ENCODE results near the gene CPSF2. TPM values are rescaled to one million over a fixed set of nuclear protein-coding genes. Genes with fewer than 3 reads are reported as not detected.

Gene CPSF2
- total RNA-seq, 4 donors from 2014 or later = 4.5 to 25.9 (median 17.0) TPM

DNA sequence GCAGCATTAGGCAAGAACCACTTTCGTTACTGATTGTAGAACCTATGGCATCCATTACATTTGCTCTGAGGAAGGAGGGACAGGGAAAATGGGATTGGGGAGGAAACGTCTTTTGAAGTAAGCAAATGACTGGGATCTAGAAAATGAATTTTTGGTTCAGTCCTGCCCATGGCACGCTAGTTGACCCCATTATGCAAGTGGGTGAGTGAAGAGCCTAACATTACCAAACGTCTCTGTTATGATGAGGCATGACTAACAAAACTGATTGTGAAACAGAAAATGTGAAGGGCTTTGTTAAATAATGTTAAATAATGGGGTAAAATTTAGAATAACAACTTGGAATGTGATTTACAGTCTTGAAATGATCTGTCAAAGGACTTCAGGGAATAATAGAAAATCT lies 38.9 kb downstream of the CPSF2 start:
- H3K27ac ChIP-seq = no peak overlapping the region
- in situ Hi-C loops (cut with MboI; ENCODE audit: low pct_ligation_motif_present in 1 of 4, low pct_unique_long_range_greater_than_20kb in 1 of 4, low sequenced_read_pairs in 3 of 4) (no loop called here), intact Hi-C loops (cut with DNase I; ENCODE audit: low total_unique reads) (no loop called here)
- no peaks in the 10 kb centered on the region for H3K4me1 ChIP-seq
- no peak overlapping the region for H3K4me3 ChIP-seq
- WGBS, 2 donors (ENCODE audit: low coverage in 1 of 2) = 51 to 57% methylated on average over 3 to 4 of the region's 4 CpGs
- TF ChIP-seq, protein P1, sequence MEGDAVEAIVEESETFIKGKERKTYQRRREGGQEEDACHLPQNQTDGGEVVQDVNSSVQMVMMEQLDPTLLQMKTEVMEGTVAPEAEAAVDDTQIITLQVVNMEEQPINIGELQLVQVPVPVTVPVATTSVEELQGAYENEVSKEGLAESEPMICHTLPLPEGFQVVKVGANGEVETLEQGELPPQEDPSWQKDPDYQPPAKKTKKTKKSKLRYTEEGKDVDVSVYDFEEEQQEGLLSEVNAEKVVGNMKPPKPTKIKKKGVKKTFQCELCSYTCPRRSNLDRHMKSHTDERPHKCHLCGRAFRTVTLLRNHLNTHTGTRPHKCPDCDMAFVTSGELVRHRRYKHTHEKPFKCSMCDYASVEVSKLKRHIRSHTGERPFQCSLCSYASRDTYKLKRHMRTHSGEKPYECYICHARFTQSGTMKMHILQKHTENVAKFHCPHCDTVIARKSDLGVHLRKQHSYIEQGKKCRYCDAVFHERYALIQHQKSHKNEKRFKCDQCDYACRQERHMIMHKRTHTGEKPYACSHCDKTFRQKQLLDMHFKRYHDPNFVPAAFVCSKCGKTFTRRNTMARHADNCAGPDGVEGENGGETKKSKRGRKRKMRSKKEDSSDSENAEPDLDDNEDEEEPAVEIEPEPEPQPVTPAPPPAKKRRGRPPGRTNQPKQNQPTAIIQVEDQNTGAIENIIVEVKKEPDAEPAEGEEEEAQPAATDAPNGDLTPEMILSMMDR (IDR thresholded peaks at IDR 0.05) = no peak
- no peak for TF ChIP-seq EP300 (IDR thresholded peaks at IDR 0.05; ENCODE audit: low read depth)
- TF ChIP-seq POLR2AphosphoS5 (IDR thresholded peaks at IDR 0.05) = no peak
- no peak for TF ChIP-seq POLR2A (IDR thresholded peaks at IDR 0.05)
- H3K9me3 ChIP-seq = peaks cover 4 to 7% of the 10 kb centered on the region in 2 donors
- no peak for DNase-seq
- H3K36me3 ChIP-seq = peaks cover 0 to 82% (median 40%) of the 10 kb centered on the region in 4 donors
- no peaks in the 10 kb centered on the region for H3K27me3 ChIP-seq

DNA sequence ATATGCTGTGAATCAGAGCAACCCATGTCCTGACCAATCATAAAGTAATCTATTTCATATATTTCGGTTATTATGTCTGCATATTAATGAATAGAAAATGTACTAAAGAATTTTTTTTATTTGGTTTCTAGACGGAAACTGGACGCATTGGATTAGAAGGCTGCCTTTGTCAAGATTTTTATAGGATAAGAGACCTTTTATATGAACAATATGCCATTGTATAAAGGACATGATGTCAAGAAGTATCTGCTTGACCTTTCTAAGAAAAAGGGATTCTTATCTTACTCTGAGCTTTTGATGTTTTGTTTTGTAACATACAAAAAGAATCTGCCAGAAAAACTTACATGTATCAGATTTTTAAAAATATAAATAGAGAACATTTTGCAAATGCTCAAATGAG lies 39.8 kb downstream of the CPSF2 start:
- no peak overlapping the region for H3K27ac ChIP-seq
- no peak overlapping the region for H3K4me3 ChIP-seq
- no peaks in the 10 kb centered on the region for H3K4me1 ChIP-seq
- TF ChIP-seq POLR2A (IDR thresholded peaks at IDR 0.05) = no peak
- TF ChIP-seq, protein P1 (IDR thresholded peaks at IDR 0.05) = no peak
- no peak for TF ChIP-seq POLR2AphosphoS5 (IDR thresholded peaks at IDR 0.05)
- TF ChIP-seq EP300 (IDR thresholded peaks at IDR 0.05; ENCODE audit: low read depth) = no peak
- intact Hi-C loops (cut with DNase I; ENCODE audit: low total_unique reads) = no loop called here
- H3K36me3 ChIP-seq = peaks cover 0 to 78% (median 36%) of the 10 kb centered on the region in 4 donors
- in situ Hi-C loops (cut with MboI; ENCODE audit: low pct_ligation_motif_present in 1 of 4, low pct_unique_long_range_greater_than_20kb in 1 of 4, low sequenced_read_pairs in 3 of 4) = no loop called here
- DNase-seq = no peak
- WGBS, 2 donors (ENCODE audit: low coverage in 1 of 2) = 76 to 84% methylated on average over 3 of the region's 3 CpGs
- peaks cover 4 to 7% of the 10 kb centered on the region in 2 donors for H3K9me3 ChIP-seq
- no peaks in the 10 kb centered on the region for H3K27me3 ChIP-seq

DNA sequence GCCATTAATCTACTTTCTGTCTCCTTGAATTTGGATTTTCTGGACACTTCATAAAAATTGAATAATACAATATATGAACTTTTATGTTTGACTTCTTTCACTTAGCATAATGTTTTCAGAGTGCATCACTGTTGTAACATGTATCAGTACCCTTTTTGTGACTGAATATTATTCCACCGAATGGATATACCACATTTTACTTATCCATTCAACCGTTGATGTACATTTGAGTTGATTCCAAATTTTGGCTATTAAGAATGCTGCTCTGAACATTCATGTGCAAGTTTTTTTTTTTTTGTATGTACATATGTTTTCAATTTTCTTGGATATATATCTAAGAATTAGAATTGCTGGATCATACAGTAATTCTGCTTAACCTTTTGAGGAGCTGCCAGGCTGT lies 43.2 kb downstream of the CPSF2 start:
- Histone ChIP-seq H3K4me1 (no peaks in the 10 kb centered on the region), H3K36me3 (peaks cover 0 to 52% (median 22%) of the 10 kb centered on the region in 4 donors), H3K27ac (no peak overlapping the region), H3K27me3 (no peaks in the 10 kb centered on the region), H3K9me3 (peaks cover 4 to 7% of the 10 kb centered on the region in 2 donors), H3K4me3 (no peak overlapping the region)
- in situ Hi-C loops (cut with MboI; ENCODE audit: low pct_ligation_motif_present in 1 of 4, low pct_unique_long_range_greater_than_20kb in 1 of 4, low sequenced_read_pairs in 3 of 4) = no loop called here
- WGBS, 2 donors (ENCODE audit: low coverage in 1 of 2) = 96 to 100% methylated on average over 2 of the region's 2 CpGs
- DNase-seq = no peak
- intact Hi-C loops (cut with DNase I; ENCODE audit: low total_unique reads) = no loop called here
- TF ChIP-seq, protein P1 (IDR thresholded peaks at IDR 0.05) = no peak
- TF ChIP-seq POLR2A (IDR thresholded peaks at IDR 0.05) (no peak), POLR2AphosphoS5 (IDR thresholded peaks at IDR 0.05) (no peak)

DNA sequence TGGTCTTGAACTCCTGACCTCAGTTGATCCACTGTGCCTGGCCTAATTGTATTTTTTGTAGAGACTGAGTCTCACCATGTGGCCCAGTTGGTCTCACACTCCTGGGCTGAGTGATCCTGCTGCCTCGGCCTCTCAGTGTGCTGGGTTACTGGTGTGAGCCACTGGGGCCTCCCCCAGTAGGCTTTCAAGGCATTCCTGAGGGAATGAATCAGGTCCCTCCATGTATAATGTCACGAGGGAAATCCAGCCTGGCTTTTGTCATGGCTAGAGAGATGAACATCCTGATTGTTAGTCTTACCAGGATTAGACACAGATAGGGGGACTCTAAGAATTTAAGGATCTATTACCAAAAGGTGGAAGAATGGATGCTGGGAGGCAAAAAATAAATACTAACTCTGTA lies 51.9 kb downstream of the CPSF2 start:
- Histone ChIP-seq H3K9me3 (no peaks in the 10 kb centered on the region), H3K4me1 (no peaks in the 10 kb centered on the region), H3K27me3 (no peaks in the 10 kb centered on the region), H3K4me3 (no peak overlapping the region), H3K27ac (no peak overlapping the region), H3K36me3 (no peaks in the 10 kb centered on the region)
- in situ Hi-C loops (cut with MboI; ENCODE audit: low pct_ligation_motif_present in 1 of 4, low pct_unique_long_range_greater_than_20kb in 1 of 4, low sequenced_read_pairs in 3 of 4) = no loop called here
- intact Hi-C loops (cut with DNase I; ENCODE audit: low total_unique reads) = no loop called here
- TF ChIP-seq POLR2A (IDR thresholded peaks at IDR 0.05) = no peak
- no peak for DNase-seq
- 86% methylated on average over 2 of the region's 2 CpGs; no CpG with 5 or more reads in 1 of the 2 donors for WGBS, 2 donors (ENCODE audit: low coverage in 1 of 2)

DNA sequence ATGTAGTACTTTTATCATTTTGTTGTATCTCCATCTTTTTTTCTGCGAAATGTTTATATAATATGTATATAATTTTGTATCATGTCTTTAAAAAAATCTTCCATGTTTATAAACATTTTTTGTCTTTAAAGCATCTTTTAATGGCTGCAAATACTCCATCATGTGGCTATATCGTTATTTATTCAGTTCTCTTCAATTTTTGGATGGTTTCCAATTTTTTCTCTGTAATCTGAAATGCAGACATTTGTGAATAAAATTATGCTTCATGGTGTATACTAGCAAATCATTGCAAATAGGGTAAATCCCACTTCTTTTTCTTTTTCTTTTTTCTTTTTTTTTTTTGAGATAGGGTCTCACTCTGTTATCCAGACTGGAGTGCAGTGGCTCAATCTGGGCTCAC lies 54.0 kb downstream of the CPSF2 start:
- WGBS, 2 donors (ENCODE audit: low coverage in 1 of 2) = 55 to 71% methylated on average over 2 of the region's 2 CpGs

More for the DNA sequence above, 54.0 kb downstream of the CPSF2 start:
- no peak for TF ChIP-seq POLR2AphosphoS5 (IDR thresholded peaks at IDR 0.05)
- no peak for TF ChIP-seq EP300 (IDR thresholded peaks at IDR 0.05; ENCODE audit: low read depth)
- TF ChIP-seq POLR2A (IDR thresholded peaks at IDR 0.05) = no peak
- TF ChIP-seq, protein P1 (IDR thresholded peaks at IDR 0.05) = no peak
- no peaks in the 10 kb centered on the region for H3K9me3 ChIP-seq
- H3K4me3 ChIP-seq = no peak overlapping the region
- in situ Hi-C loops (cut with MboI; ENCODE audit: low pct_ligation_motif_present in 1 of 4, low pct_unique_long_range_greater_than_20kb in 1 of 4, low sequenced_read_pairs in 3 of 4) = no loop called here
- no peaks in the 10 kb centered on the region for H3K36me3 ChIP-seq
- intact Hi-C loops (cut with DNase I; ENCODE audit: low total_unique reads) = no loop called here
- no peaks in the 10 kb centered on the region for H3K4me1 ChIP-seq
- H3K27ac ChIP-seq = no peak overlapping the region
- no peaks in the 10 kb centered on the region for H3K27me3 ChIP-seq
- no peak for DNase-seq
